HG03575 (cell line): Measurements from ENCODE around the gene CNOT4.

Experiments
- ATAC-seq: cut with Tn5 transposase; IDR thresholded peaks from one replicate; pipeline ENCODE4 v1.9.1; 2021; ENCODE audit not compliant: unreplicated experiment, insufficient number of reproducible peaks, low FRiP score; ENCODE audit errors: extremely low read depth

CNOT4 gene

GRCh38 chr7:135414208-135414607, 95.7 kb downstream of the CNOT4 start:
- ATAC-seq = no peak

GRCh38 chr7:135411098-135411497, 98.8 kb downstream of the CNOT4 start:
- no peak for ATAC-seq

- ATAC-seq = no peak
These were observed 99.4 kb downstream of the CNOT4 start for GRCh38 chr7:135410543-135410942.

DNA sequence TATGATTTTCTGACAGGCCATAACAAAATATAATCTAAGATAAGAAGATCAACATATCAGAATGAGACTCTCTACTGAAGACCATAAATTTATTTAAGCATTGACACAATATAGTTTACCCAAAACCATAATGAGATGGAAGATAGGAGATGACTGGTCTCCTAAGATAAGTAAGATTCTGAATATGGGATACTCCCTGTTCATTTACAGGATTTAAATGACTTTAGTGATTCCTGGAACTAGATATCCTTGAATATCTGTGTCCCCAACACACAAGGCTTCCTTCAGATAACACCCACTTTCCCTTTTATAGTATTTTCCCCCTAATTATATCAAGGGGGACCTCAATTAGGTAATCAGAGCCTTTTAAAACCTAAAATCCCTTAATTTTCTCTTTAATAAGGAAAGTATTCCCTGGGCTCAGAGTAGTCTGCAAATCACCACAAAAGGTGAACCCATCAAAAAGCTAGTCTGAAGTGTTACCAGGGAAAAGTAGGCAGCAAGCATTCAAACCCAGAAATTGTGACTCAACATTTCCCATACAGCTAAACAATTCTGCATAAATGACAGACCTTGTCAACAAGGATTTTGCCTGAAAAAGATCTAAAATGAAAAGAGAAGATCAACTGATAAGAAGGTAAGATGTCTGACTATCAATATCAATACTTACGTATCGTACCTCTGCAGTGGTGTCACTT, 99.9 kb downstream of the CNOT4 start:
- no peak for ATAC-seq

- ATAC-seq = no peak
These were observed 102.0 kb downstream of the CNOT4 start for GRCh38 chr7:135407884-135408283.

DNA sequence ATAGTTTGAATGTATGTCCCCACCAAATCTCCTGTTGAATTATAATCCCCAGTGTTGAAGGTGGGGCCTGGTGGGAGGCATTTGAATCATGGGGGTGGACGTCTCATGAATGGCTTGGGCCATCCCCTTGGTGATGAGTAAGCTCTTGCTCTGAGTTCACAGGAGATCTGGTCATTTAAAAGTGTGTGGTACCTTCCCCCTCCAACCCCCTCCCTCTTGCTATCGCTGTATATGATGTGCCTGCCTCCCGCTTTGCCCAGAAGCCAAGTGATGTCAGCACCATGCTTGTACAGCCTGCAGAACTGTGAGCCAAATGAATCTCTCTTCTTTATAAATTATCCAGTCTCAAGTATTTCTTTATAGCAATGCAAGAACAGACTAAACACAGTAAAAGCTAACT, 103.0 kb downstream of the CNOT4 start:
- ATAC-seq = no peak

- no peak for ATAC-seq
These were observed 103.9 kb downstream of the CNOT4 start for GRCh38 chr7:135405969-135406368.

GRCh38 chr7:135403302-135403701, 106.6 kb downstream of the CNOT4 start:
- ATAC-seq = no peak

DNA sequence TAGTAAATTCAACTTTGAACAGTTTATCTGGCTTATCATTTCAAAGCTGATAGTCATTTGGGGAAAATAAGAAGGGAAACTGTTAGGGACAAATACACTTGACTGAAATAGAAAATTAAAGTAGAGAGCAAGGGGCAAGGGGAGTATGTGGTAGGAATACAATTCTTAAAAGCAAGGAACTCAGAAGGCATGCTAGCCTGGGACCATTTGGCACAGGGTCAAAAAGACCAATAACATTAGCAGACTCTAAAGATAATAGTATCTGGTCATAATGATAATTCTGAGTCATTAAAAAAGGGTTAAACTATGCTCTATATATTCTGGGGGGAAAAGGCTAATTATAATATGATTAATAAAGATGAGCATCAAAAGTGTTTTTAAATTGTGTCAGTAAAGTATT, 112.2 kb downstream of the CNOT4 start:
- ATAC-seq = no peak

- no peak for ATAC-seq
These were observed 117.2 kb downstream of the CNOT4 start for GRCh38 chr7:135392701-135393100.

DNA sequence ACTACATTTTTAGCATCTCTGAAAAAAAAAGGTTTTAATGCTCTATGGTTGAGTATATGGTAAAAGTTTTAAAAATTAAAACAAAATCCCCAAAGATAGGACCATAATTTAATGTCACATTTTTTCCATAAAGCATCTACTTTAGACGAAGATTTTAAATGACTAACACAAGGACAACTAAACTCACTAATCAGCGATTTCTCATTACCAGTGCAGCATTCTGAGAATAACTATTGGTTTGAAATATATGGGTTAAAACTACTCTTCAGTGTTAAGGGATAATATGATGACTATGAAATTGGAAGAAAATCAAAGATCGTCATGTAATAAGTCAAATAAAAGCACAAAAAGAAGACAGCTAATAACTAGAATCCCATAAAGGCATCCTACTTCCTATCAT, 118.4 kb downstream of the CNOT4 start:
- no peak for ATAC-seq

DNA sequence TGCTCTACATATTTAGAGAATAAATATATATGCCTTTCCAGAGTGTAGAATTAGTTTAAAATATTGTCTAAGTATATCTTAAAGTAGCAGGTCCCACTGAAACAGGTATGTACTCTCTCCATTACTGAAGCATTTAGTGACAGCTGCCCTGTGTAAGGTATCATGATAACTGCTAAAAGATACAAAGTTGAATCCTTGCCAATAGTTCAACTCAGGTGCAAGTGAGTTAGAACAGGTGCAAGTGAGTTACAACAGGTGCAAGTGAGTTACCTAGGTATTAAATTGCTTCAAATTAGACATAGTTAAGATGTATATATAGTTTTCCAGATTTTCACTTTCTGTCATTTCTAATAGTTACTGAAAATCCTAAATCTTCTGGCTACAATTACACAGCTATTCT, 119.1 kb downstream of the CNOT4 start:
- ATAC-seq = no peak

DNA sequence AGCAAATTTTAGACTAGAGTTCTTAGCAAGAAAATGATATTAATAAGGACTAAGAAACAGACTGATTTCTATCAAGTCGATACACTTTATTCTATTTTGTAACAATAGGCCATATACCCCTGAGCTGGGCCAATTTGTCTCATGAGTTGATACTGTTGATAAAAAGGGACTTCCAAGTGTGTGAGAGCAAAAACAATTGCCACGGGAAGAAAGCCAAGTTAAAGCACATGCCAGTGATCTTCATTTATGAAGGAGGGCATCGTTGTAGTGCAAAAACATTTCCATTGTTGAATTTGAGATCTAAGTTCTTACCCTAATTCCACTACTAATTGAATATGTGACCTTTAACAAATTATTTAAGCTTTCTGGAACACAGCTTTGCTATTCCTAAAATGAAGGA, 119.9 kb downstream of the CNOT4 start:
- no peak for ATAC-seq

DNA sequence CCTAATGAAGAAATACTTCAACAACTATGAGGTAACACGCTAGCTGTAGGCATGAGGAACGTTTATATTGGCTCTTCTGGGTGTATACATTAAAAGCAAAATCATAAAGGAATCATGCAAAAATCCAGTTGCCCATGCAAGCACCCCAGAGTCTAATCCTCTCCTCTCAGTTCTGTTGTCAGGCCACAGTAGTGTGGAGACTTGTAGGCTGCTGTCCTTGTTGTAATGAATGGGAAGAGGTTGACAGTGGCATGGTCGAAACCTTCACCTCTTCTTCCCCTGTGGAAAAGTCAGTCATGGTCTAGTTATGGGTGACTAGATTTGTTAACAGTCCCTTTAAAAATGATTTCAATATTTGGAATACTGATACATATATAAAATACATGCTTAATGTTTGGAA, 121.3 kb downstream of the CNOT4 start:
- no peak for ATAC-seq

DNA sequence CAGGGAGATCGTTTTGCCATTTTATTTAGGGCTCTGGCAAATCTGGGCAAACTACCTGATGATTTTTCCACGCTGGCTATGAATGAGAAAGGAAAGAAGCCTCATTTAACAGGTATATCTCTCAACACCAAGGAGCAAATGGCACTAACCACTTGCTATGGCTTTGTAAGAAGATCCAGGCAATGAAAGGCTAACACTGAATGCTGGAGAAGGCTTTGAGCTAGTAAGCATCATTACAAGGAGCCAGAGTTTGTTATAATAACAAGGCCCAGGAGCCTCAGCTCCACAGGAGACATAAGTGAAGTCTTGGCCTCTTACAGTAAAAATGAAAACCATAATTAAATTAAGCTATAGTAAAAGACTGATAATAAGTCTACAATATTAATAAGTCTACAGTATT, 123.1 kb downstream of the CNOT4 start:
- no peak for ATAC-seq

DNA sequence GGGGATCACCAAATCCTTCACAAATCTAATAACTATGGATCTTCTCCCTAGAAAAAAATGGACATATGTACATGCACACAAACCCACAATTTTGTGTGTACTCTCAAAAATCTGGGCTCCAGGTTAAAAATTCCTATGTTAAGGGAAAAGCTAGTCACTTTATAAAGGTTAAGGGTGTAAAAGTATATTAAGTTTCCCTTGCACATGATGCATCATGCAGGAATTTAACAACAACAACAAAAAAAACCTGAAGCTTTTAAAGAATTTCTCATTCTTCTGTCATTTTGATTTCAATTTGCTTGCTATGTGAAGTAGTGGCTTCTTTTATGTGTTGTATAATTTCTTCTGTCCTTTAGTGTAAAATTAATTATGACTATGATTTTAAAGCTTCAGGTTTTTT, 123.7 kb downstream of the CNOT4 start:
- ATAC-seq = no peak

DNA sequence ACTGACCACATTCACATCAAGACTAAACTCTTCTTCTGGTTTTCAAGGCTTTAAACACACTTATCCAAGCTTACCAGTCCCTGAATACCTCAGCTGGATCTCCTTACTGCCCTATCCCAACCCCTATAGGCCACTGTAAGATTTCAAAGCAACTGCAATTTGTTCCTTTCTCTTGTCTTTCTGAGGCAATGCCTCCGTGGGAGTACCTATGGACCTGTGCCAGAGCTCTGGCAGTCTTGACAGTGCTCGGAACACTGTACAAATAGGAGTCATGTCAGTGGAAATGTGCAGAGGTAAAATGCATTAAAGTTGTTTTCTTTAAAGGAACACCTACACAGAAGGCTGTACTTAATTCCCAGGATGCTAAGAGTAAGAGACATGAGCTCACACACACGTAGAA, 124.7 kb downstream of the CNOT4 start:
- ATAC-seq = no peak

DNA sequence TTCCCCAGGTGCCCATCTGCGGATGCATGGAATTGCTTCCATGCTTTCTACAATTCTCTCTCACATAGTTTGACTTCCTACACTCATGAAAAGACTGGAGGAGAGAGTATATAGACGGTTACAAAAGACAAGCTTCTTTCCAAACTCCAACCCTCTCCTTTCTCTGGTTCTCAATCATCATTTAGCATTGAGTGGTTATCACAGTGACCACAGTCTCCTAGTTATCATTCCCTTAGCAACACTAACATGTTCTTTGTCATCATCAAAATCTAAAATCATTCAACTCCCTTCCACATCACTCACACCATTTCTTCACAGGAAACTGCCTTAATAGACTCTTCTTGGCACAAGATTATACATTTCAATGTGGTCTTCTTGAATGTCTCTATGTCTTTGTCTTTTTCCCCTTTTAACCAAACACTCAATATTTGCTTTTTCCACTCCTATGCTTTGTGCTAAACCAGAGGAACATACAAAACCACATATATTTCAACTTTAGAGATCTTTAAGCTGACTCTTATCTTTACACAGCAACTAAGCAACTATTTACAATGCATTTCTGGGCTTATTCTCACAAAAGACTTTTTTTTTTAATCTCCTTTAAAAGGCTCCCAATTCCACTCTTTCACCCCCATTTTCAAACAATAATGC, 126.3 kb downstream of the CNOT4 start:
- ATAC-seq = no peak

- no peak for ATAC-seq
These were observed 127.7 kb downstream of the CNOT4 start for GRCh38 chr7:135382173-135382572.

GRCh38 chr7:135381369-135381768, 128.5 kb downstream of the CNOT4 start:
- ATAC-seq = no peak

- ATAC-seq = no peak
These were observed 129.6 kb downstream of the CNOT4 start for GRCh38 chr7:135380351-135380750.
